Vagina (tissue), 2 donors: ENCODE measurements around the gene TALDO1. TPM values are rescaled to one million over a fixed set of nuclear protein-coding genes. Genes with fewer than 3 reads are reported as not detected.
A peak's percentile ranks its signal among the peaks of the same experiment; 100 is the strongest.

Experiments used
- DNase-seq, 2 donors: peaks; one replicate each; pipeline ENCODE4 v3.0.0-alpha.2; 2017; ENCODE audit errors: extremely low spot score in 2 of 2
- H3K27ac ChIP-seq: fragments of 200-600 bp; sonication (generic); one replicate; pipeline ENCODE4 v1.5.1; 2019
- H3K27me3 ChIP-seq: fragments of 200-600 bp; sonication (generic); one replicate; pipeline ENCODE4 v1.5.1; 2019
- H3K36me3 ChIP-seq, 2 donors: fragments of 200-600 bp; sonication (generic); one replicate each; pipeline ENCODE4 v1.5.1; 2017 to 2019
- H3K4me1 ChIP-seq: fragments of 200-600 bp; sonication (generic); one replicate; pipeline ENCODE4 v1.5.1; 2019
- H3K4me3 ChIP-seq, 2 donors: fragments of 200-600 bp; sonication (generic); 1 replicate in 1 of 2; 2 replicates in 1 of 2; pipeline ENCODE4 v1.5.1; 2016 to 2019
- H3K9me3 ChIP-seq: fragments of 200-600 bp; sonication (generic); one replicate; pipeline ENCODE4 v1.5.1; 2019
- CTCF ChIP-seq, 3 experiments: fragments of 450-650 bp in 2 of 3; fragments of 200-600 bp in 1 of 3; sonication (generic) in 1 of 3; IDR thresholded peaks; one replicate each; pipeline ENCODE4 v1.5.1; 2017 to 2019; ENCODE audit warnings: antibody characterized with exemption in 3 of 3, mild to moderate bottlenecking in 2 of 3, moderate library complexity in 2 of 3
- POLR2A ChIP-seq, 2 donors: fragments of 450-650 bp; IDR thresholded peaks; one replicate each; pipeline ENCODE4 v1.6.1; 2017; ENCODE audit warnings: antibody characterized with exemption in 2 of 2, mild to moderate bottlenecking in 2 of 2, moderate library complexity in 2 of 2
- POLR2AphosphoS5 ChIP-seq, 2 donors: sonication (generic); formaldehyde crosslinking; IDR thresholded peaks; one replicate each; pipeline ENCODE4 v1.9.0; 2017; ENCODE audit warnings: antibody characterized with exemption in 2 of 2, mild to moderate bottlenecking in 2 of 2, low read depth in 1 of 2; ENCODE audit not compliant: insufficient read depth in 1 of 2
- intact Hi-C: fragments of 100-400 bp; cut with DNase I; formaldehyde crosslinking; loops from one replicate; pipeline ENCODE4 v1.15.1; 2023
- total RNA-seq: library from RNA; depleted of rRNA; stranded (reverse); fragments of >200 nt; gene quantifications from one replicate; pipeline ENCODE4 v1.2.3, GENCODE V29; 2016

TALDO1 gene
- total RNA-seq, 1 donor from 2014 or later = 158 TPM

DNA sequence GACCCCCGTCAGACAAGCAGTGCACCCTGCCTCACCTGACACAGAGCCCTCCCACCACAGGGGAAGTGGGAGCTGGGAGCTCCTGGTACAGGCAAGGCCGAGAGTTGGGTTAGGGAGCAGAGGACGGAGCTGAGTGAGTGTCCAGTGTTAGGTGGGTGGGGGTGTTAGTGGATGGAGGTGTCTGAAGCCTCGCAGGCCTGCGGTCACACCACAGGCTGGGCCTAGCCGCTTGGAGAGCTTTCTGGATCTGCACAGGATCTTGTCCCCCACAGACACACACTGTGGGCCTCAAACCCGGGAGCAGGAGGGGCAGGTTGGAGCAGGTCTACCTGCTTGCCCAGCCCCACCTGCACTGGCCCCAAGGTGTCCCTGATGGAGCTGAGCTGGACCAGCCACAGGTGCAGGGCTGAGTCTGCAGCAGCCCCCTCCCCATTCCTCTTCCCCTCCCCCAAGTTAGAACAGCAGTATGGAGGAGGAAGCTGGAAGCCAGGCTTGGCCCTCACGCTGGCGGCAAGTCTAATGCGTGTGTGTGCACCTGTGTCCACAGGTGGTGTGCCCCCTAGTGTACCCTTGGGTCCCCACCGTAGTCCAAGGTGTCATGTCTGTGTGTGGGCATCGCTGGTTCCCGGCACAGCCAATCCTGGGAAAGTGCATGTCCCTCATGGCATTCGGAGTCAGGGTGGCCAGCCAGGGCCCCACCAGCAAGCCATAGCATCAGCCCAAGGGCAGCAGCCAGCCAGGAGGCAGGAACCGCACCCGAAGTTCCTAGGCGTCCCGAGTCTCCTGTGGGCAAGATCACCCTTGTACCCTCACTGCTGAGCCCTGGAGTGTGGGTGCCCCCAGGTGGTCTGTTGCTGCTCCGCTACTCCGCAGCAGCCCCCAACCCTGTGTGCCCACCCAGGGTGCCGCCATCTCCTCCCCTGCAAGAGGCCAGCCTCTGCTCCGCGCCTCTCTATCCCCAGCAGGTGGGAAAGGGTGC, 32.0 kb downstream of the TALDO1 start:
- DNase-seq = no peak
- Histone ChIP-seq H3K4me3 (no peak overlapping the region), H3K4me1 (peaks cover 54% of the 10 kb centered on the region), H3K9me3 (no peaks in the 10 kb centered on the region), H3K27ac (no peak overlapping the region), H3K36me3 (no peaks in the 10 kb centered on the region), H3K27me3 (no peaks in the 10 kb centered on the region)
- TF ChIP-seq CTCF (IDR thresholded peaks at IDR 0.05) (no peak), POLR2AphosphoS5 (IDR thresholded peaks at IDR 0.05; ENCODE audit: insufficient read depth in 1 of 2, low read depth in 1 of 2) (no peak), POLR2A (IDR thresholded peaks at IDR 0.05) (no peak)
- intact Hi-C loops = no loop called here

GRCh38 chr11:779955-780532, 32.8 kb downstream of the TALDO1 start:
- Histone ChIP-seq H3K4me3 (no peak overlapping the region), H3K4me1 (peaks cover 51% of the 10 kb centered on the region), H3K36me3 (no peaks in the 10 kb centered on the region), H3K27me3 (no peaks in the 10 kb centered on the region), H3K27ac (no peak overlapping the region), H3K9me3 (no peaks in the 10 kb centered on the region)
- intact Hi-C loops = no loop called here
- TF ChIP-seq POLR2AphosphoS5 (IDR thresholded peaks at IDR 0.05; ENCODE audit: insufficient read depth in 1 of 2, low read depth in 1 of 2) = no peak
- no peak for TF ChIP-seq CTCF (IDR thresholded peaks at IDR 0.05)
- TF ChIP-seq POLR2A (IDR thresholded peaks at IDR 0.05) = no peak
- no peak for DNase-seq

DNA sequence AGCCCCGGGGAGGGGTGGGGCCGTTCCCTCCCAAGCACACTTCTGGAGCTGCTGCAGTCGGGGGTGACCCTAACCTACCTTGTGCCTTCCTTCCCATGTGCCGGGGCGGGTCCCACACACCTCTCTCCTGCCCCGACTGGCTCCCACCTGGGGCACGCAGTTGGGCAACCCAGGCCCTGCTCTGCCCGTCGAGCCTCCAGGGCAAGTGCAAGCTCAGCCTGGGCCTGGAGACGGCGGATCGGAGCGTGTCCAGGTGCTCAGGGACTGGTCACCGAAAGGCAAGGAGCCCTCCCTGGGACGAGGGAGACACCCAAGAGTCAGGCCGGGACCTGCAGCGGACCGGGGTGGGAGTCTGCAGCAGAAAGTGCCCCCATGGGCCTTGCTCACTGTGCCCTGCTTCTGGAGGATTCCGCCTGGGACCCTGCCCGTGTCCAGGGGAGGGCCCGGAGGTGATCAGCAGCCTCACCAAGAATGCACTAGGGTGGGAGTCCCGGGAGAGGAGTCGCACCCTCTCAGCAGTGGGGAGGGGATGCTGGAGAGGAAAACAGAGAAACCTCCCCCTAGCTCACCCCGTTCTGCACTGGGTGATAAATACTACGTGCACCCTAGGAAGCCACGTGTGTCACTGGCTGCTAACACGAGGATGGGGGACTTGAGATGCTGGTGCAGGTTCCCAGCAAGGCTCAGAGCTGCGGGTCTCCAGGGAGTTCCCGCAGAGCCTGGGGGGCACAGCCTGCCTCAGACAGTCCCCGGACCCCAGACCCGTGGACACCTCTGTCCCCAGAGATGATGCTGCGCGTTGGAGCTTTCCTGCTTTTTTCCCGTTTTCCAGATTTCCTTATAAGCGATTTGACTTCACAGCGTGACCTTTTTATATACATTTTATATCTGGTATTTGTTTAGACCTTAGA, 35.3 kb downstream of the TALDO1 start:
- Histone ChIP-seq H3K4me3 (no peak overlapping the region), H3K27me3 (no peaks in the 10 kb centered on the region), H3K36me3 (no peaks in the 10 kb centered on the region), H3K4me1 (peaks cover 32% of the 10 kb centered on the region), H3K9me3 (no peaks in the 10 kb centered on the region), H3K27ac (no peak overlapping the region)
- no peak for DNase-seq
- intact Hi-C loops = no loop called here
- TF ChIP-seq POLR2AphosphoS5 (IDR thresholded peaks at IDR 0.05; ENCODE audit: insufficient read depth in 1 of 2, low read depth in 1 of 2) (no peak), POLR2A (IDR thresholded peaks at IDR 0.05) (no peak), CTCF (IDR thresholded peaks at IDR 0.05) (no peak)

- no peaks in the 10 kb centered on the region for H3K9me3 ChIP-seq
- no peak overlapping the region for H3K4me3 ChIP-seq
- peak overlapping the region; percentile 50 for H3K27ac ChIP-seq
- H3K27me3 ChIP-seq = no peaks in the 10 kb centered on the region
- TF ChIP-seq POLR2AphosphoS5 (IDR thresholded peaks at IDR 0.05; ENCODE audit: insufficient read depth in 1 of 2, low read depth in 1 of 2) = peak; percentile 60 to 64
- peak; percentile 17 to 59 (median 21) for TF ChIP-seq CTCF (IDR thresholded peaks at IDR 0.05)
- no peak for TF ChIP-seq POLR2A (IDR thresholded peaks at IDR 0.05)
- H3K4me1 ChIP-seq = peaks cover 22% of the 10 kb centered on the region
- intact Hi-C loops = no loop called here
- no peaks in the 10 kb centered on the region for H3K36me3 ChIP-seq
- DNase-seq = no peak
These were observed 36.3 kb downstream of the TALDO1 start for GRCh38 chr11:783581-784015.
